Activated naive CD8-positive, alpha-beta T cell treated with anti-CD3 and anti-CD28 coated beads, Interleukin-2, amount 10 ng/mL, durations not matched to agents 7 days and 5 days (primary cell): ENCODE results near the gene TP53I11. TPM values are rescaled to one million over a fixed set of nuclear protein-coding genes. Genes with fewer than 3 reads are reported as not detected.

Experiments used
- ATAC-seq: fragments of 150-1000 bp; cut with Tn5 transposase; one replicate; pipeline ENCODE4 v1.10.0; 2021; ENCODE audit warnings: low read depth, moderate library complexity
- POLR2A ChIA-PET: fragments of 350-600 bp; sonication (Branson Sonifier 250); formaldehyde crosslinking; loops from one replicate; lab custom pipeline; 2021; ENCODE audit warnings: antibody characterized with exemption; lab: Charles Lee
- DNase-seq: peaks from one replicate; pipeline ENCODE4 v3.0.0; 2021
- H3K27ac Mint-ChIP-seq: one replicate; pipeline ENCODE4 v1.8.0; 2022; ENCODE audit warnings: mild to moderate bottlenecking, mixed read lengths
- H3K27me3 Mint-ChIP-seq: one replicate; pipeline ENCODE4 v1.8.0; 2022; ENCODE audit warnings: mild to moderate bottlenecking, moderate library complexity, mixed read lengths
- H3K36me3 Mint-ChIP-seq: one replicate; pipeline ENCODE4 v1.8.0; 2021; ENCODE audit warnings: mild to moderate bottlenecking, mixed read lengths
- H3K4me1 Mint-ChIP-seq: one replicate; pipeline ENCODE4 v1.8.0; 2021; ENCODE audit warnings: mixed read lengths
- H3K4me3 Mint-ChIP-seq: one replicate; pipeline ENCODE4 v1.8.0; 2022; ENCODE audit warnings: mild to moderate bottlenecking, moderate library complexity, mixed read lengths
- H3K9me3 Mint-ChIP-seq: one replicate; pipeline ENCODE4 v1.8.0; 2021; ENCODE audit warnings: mixed read lengths
- total RNA-seq, 2 experiments: library from RNA; stranded (reverse); gene quantifications; one replicate each; pipeline ENCODE4 v1.2.3, GENCODE V29; 2021

The TP53I11 gene, protein sequence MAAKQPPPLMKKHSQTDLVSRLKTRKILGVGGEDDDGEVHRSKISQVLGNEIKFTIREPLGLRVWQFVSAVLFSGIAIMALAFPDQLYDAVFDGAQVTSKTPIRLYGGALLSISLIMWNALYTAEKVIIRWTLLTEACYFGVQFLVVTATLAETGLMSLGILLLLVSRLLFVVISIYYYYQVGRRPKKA
- total RNA-seq: 10 to 100 TPM; 13.7 to 15.7 TPM

DNA sequence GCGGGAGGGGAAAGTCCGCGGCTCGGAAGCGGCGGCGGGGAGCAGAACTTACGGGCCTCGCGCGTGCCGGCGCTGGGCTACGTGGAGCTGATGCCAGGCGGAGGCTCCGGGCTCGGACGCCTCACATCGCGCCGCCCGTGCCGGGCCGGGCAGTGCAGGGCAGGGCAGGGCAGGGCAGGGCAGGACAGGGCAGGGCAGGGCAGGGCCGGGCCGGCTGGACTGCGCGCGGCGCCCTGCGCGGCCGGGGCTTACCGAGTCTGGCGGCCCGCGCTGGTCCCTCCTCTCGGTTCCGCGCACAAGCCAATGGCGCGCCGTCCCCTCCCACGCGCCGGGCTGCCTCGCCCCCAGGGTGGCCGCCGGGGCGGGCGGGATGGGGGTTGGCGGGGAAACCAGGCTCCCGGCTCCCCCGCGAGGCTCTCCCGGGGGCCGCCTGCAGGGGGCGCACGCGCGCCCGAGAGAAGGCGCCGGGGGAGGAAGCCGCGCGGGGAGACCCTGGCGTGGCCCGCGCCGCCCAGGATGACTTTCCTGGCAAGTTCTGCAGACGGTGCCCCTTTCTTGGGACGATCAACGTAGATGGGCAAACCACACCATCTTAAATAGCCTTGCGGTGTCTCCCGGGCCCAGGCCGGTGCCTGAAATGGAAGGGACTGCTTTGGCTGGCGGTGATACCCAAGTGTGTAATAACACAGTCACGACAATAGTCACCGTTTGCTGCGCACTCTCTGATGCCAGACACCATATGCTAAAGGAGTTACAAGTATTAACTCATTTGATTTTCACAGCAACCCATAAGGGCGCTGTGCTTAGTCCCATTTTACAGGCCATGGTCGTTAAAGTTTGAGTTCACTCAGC, at the start of gene TP53I11:
Gene TP53I11, minus strand, starts transcription at position 259 of the 852 bp plus-strand sequence. CDS start 12,548 bp downstream, outside the sequence.
- no peaks in the 10 kb centered on the region for H3K9me3 Mint-ChIP-seq
- peak within 1 kb of the TSS; percentile 76 for H3K4me3 Mint-ChIP-seq
- DNase-seq: peak; percentile 78
- H3K27me3 Mint-ChIP-seq: peaks cover 12% of the 10 kb centered on the region
- POLR2A ChIA-PET: interaction anchor here (1.0 kb wide), 1 partner anchor 129 kb away, joined by 6 read pairs; no protein-coding TSS in a partner anchor
- peak; percentile 78 for ATAC-seq
- no peaks in the 10 kb centered on the region for H3K36me3 Mint-ChIP-seq
- H3K4me1 Mint-ChIP-seq: peaks cover 10% of the 10 kb centered on the region
- H3K27ac Mint-ChIP-seq: no peak within 1 kb of the TSS

DNA sequence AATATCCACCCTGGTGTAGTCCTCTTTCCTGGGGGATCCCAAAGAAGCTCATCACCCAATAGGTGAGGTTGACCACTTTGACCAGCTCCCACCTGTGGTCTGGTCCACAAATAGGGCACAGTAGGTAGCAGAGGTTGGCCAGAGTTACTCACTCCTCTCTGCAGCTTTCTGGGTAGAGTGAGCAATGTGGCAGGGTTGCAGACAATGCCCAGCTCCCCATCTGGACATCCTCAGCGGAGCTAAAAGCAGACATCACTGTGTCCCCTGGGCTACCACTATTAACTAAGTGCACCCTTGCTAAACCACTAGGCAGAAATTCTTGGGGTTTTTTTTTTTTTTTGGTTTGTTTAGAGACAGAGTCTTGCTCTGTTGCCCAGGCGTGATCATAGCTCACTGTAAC, 48.4 kb upstream of the TP53I11 start:
- DNase-seq: no peak
- ATAC-seq: no peak
- no peaks in the 10 kb centered on the region for H3K36me3 Mint-ChIP-seq
- H3K4me3 Mint-ChIP-seq: no peak overlapping the region
- peaks cover 11% of the 10 kb centered on the region for H3K27me3 Mint-ChIP-seq
- POLR2A ChIA-PET: no interaction called here
- H3K4me1 Mint-ChIP-seq: no peaks in the 10 kb centered on the region
- no peak overlapping the region for H3K27ac Mint-ChIP-seq
- no peaks in the 10 kb centered on the region for H3K9me3 Mint-ChIP-seq

- H3K4me1 Mint-ChIP-seq: no peaks in the 10 kb centered on the region
- DNase-seq (no peak), ATAC-seq (no peak)
- no peak overlapping the region for H3K4me3 Mint-ChIP-seq
- H3K27ac Mint-ChIP-seq: no peak overlapping the region
- no peaks in the 10 kb centered on the region for H3K9me3 Mint-ChIP-seq
- POLR2A ChIA-PET: no interaction called here
- H3K27me3 Mint-ChIP-seq: peaks cover 8% of the 10 kb centered on the region
- no peaks in the 10 kb centered on the region for H3K36me3 Mint-ChIP-seq
Measured at GRCh38 chr11:44998051-44998450, 47.4 kb upstream of the TP53I11 start.

GRCh38 chr11:44997566-44997965, 46.9 kb upstream of the TP53I11 start:
- H3K4me1 Mint-ChIP-seq: no peaks in the 10 kb centered on the region
- no peaks in the 10 kb centered on the region for H3K36me3 Mint-ChIP-seq
- DNase-seq (no peak), ATAC-seq (no peak)
- H3K4me3 Mint-ChIP-seq: no peak overlapping the region
- POLR2A ChIA-PET: no interaction called here
- H3K27me3 Mint-ChIP-seq: peaks cover 8% of the 10 kb centered on the region
- no peaks in the 10 kb centered on the region for H3K9me3 Mint-ChIP-seq
- no peak overlapping the region for H3K27ac Mint-ChIP-seq

- DNase-seq (no peak), ATAC-seq (no peak)
- no peaks in the 10 kb centered on the region for H3K4me1 Mint-ChIP-seq
- POLR2A ChIA-PET: no interaction called here
- H3K27ac Mint-ChIP-seq: no peak overlapping the region
- H3K27me3 Mint-ChIP-seq: peaks cover 6% of the 10 kb centered on the region
- no peaks in the 10 kb centered on the region for H3K9me3 Mint-ChIP-seq
- H3K4me3 Mint-ChIP-seq: no peak overlapping the region
- H3K36me3 Mint-ChIP-seq: no peaks in the 10 kb centered on the region
Measured at GRCh38 chr11:44994753-44995152, 44.1 kb upstream of the TP53I11 start.

GRCh38 chr11:44993971-44994704, 43.5 kb upstream of the TP53I11 start:
- Mint-ChIP-seq H3K27me3 (peaks cover 6% of the 10 kb centered on the region), H3K4me3 (no peak overlapping the region), H3K27ac (no peak overlapping the region), H3K9me3 (no peaks in the 10 kb centered on the region), H3K4me1 (no peaks in the 10 kb centered on the region), H3K36me3 (no peaks in the 10 kb centered on the region)
- POLR2A ChIA-PET: no interaction called here
- no peak for DNase-seq
- no peak for ATAC-seq

GRCh38 chr11:44992774-44993173, 42.1 kb upstream of the TP53I11 start:
- Mint-ChIP-seq H3K27me3 (peaks cover 6% of the 10 kb centered on the region), H3K27ac (no peak overlapping the region), H3K36me3 (no peaks in the 10 kb centered on the region), H3K4me1 (no peaks in the 10 kb centered on the region), H3K4me3 (no peak overlapping the region), H3K9me3 (no peaks in the 10 kb centered on the region)
- no peak for DNase-seq
- POLR2A ChIA-PET: no interaction called here
- ATAC-seq: no peak

DNA sequence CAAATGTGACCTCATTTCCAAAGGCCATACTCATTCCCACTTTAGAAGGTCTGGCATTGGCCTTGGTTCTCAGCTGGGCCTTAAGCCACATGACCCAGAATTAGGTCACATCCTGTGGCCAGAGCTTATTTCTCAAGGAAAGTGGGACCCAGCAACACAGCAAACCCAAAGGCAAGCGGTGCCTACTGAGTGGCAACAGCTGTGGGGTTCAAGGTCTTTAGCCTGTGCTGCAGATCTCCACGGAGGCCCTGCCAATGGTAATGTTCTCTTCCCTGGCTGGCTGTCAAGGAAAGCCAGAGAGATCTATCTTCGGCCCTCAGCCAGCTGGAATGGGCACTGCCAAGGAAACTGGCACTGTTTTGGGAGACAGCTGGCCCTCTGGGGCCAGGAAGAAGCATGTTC, 41.5 kb upstream of the TP53I11 start:
- Mint-ChIP-seq H3K36me3 (no peaks in the 10 kb centered on the region), H3K9me3 (no peaks in the 10 kb centered on the region), H3K27me3 (peaks cover 6% of the 10 kb centered on the region), H3K27ac (no peak overlapping the region), H3K4me3 (no peak overlapping the region), H3K4me1 (peaks cover under 1% of the 10 kb centered on the region)
- POLR2A ChIA-PET: no interaction called here
- ATAC-seq (no peak), DNase-seq (no peak)

DNA sequence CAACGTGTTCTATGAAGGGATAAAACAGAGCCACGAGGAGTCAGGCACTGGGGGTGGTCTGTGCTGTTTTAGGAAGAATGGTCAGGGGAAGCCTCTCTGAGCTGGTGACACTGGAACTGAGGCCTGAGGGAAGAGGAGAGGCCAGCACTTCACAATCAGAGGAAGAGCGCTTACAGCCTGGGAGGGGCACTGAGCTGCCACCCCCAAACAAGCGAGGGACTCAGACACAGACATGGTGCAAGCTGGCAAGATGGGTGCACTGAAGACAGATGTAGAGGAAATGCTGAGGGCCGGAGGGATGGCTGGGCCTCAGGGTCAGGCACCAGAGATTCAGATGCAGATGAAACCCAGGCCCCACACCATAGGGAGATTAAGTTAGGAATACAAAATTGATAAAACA, 40.0 kb upstream of the TP53I11 start:
- POLR2A ChIA-PET: no interaction called here
- Mint-ChIP-seq H3K27ac (no peak overlapping the region), H3K27me3 (peaks cover 2% of the 10 kb centered on the region), H3K36me3 (no peaks in the 10 kb centered on the region), H3K9me3 (no peaks in the 10 kb centered on the region), H3K4me1 (peaks cover 2% of the 10 kb centered on the region), H3K4me3 (no peak overlapping the region)
- ATAC-seq (no peak), DNase-seq (no peak)

GRCh38 chr11:44989831-44990566, 39.3 kb upstream of the TP53I11 start:
- H3K27ac Mint-ChIP-seq: no peak overlapping the region
- POLR2A ChIA-PET: interaction anchor here (0.9 kb wide), 1 partner anchor 11 kb away, joined by 3 read pairs; no protein-coding TSS in a partner anchor
- no peaks in the 10 kb centered on the region for H3K36me3 Mint-ChIP-seq
- peaks cover 7% of the 10 kb centered on the region for H3K27me3 Mint-ChIP-seq
- peaks cover 2% of the 10 kb centered on the region for H3K4me1 Mint-ChIP-seq
- DNase-seq (no peak), ATAC-seq (no peak)
- no peaks in the 10 kb centered on the region for H3K9me3 Mint-ChIP-seq
- H3K4me3 Mint-ChIP-seq: no peak overlapping the region

DNA sequence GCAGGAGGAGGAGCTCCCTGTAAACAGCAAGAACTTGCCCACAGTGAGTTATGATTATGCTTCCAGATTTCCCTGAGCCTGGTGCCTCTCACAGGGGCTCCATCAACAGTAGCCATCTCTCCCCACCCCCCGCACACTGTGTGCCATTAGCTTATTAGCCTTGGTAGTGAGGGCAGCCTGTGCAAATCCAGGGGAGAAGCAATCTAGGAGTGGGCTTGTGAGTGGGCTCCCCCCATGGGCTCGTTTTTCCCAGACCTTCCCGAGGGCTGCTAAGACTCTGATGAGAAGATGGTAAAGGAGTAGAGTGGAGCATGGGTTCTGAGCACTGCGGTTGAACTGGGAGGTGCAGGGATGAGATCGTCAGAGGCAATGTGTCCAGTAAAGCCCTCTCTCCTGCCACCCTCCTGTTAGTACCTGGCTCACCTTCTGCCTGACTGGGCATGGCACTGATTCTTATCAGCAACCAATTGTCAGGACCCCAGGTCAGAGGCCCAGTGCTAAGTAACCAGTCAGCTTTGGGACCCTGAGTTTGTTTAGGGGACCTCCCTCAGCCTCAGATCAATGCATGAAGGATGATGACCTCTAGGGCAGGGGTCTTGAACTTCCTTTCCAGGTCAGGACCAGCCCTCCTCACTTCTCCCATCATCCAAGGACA, 38.4 kb upstream of the TP53I11 start:
- ATAC-seq (no peak), DNase-seq (no peak)
- H3K27me3 Mint-ChIP-seq: peaks cover 7% of the 10 kb centered on the region
- no peaks in the 10 kb centered on the region for H3K36me3 Mint-ChIP-seq
- H3K4me3 Mint-ChIP-seq: no peak overlapping the region
- H3K27ac Mint-ChIP-seq: no peak overlapping the region
- H3K9me3 Mint-ChIP-seq: no peaks in the 10 kb centered on the region
- POLR2A ChIA-PET: interaction anchor here (0.9 kb wide), 1 partner anchor 10 kb away, joined by 3 read pairs; no protein-coding TSS in a partner anchor
- H3K4me1 Mint-ChIP-seq: peaks cover 2% of the 10 kb centered on the region

DNA sequence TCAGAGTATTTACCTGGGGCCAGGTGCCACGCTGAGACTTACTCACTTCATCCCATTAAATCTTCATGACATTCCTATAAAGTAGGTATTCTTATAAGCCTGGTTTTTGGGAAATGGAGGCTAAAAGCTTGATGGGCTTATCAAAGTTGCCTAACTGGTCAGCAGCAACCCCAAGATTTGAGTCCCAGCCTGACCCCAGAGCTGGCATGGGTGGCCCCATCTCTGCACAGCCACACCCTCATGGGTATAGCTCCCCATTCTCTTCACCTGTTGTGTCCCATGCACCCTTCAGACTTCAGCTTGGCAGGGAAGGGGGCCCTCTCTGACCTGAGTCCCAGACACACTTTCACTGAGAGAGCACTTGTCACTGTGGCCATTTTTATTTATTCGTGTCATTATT, 37.4 kb upstream of the TP53I11 start:
- Mint-ChIP-seq H3K36me3 (no peaks in the 10 kb centered on the region), H3K4me1 (peaks cover 2% of the 10 kb centered on the region), H3K9me3 (no peaks in the 10 kb centered on the region), H3K4me3 (no peak overlapping the region), H3K27ac (no peak overlapping the region), H3K27me3 (peaks cover 7% of the 10 kb centered on the region)
- ATAC-seq: no peak
- POLR2A ChIA-PET: no interaction called here
- no peak for DNase-seq
